Measurements from ENCODE around the gene DNM2.
A peak's percentile ranks its signal among the peaks of the same experiment; 100 is the strongest.

The DNM2 gene

DNA sequence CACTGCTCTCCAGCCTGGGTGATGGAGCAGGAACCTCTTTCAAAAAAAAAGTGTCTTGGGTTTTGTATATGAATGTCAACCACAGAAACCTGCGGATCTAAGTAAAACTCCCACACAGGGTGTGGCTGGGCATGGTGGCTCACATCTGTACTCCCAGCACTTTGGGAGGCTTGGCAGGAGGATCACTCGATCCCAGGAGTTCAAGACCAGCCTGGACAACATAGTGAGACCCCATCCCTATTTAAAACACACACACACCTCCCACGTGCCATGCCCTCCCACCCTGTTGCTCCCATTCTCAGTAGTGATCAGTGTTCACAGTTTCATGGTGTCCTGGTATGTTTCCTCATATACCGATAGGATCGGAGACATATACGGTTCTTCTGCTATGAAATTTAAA lies 109.0 kb downstream of the DNM2 start:
- no CpG with 5 or more reads among the region's 6 CpGs for WGBS (ENCODE audit: insufficient coverage, insufficient read length)
- Histone ChIP-seq H3K4me1 (ENCODE audit: control insufficient read depth, insufficient read depth, low read length) (no peaks in the 10 kb centered on the region; the same call in 1 of the 2 replicates), H3K9me3 (ENCODE audit: control insufficient read depth, insufficient read depth, low read length) (no peaks in the 10 kb centered on the region), H3K4me3 (ENCODE audit: low read length) (no peak overlapping the region), H3K27ac (ENCODE audit: low read length) (no peak overlapping the region), H3K36me3 (ENCODE audit: control insufficient read depth, insufficient read depth, low read length) (peaks cover 21% of the 10 kb centered on the region), H3K27me3 (ENCODE audit: control insufficient read depth, insufficient read depth, low read length) (no peaks in the 10 kb centered on the region)
- DNase-seq (ENCODE audit: low read depth, low spot score) = no peak

DNA sequence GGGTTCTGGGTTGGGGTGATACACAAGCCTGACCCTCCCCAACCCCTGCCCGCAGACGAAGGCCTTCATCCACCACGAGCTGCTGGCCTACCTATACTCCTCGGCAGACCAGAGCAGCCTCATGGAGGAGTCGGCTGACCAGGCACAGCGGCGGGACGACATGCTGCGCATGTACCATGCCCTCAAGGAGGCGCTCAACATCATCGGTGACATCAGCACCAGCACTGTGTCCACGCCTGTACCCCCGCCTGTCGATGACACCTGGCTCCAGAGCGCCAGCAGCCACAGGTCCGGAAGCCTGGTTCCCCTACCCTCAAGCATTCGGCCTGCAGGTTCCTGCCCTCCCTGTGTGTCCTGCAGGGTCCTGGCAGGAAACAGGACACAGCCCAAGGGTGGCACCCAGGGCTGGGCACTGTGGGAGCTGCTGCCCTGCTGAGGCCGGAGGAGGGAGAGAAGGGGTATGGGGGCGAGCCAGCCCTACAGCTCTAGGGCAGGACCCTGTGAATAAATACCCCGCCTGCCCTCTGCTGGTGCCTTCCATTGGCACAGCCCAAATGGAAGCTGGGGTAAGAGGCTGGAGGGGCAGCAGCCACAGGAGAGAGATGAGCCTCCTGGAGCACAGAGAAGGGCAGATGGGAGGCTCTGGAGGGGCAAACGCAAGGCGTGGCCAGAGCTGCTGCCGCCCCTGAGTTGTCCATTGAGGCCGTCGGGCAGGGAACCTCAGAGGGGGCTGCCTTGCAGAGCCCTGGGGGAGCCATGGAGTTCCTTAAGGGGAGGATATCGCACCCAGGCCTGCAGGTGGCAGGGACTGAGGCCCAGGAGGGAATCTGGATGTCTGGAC lies 111.3 kb downstream of the DNM2 start:
- Histone ChIP-seq H3K36me3 (ENCODE audit: control insufficient read depth, insufficient read depth, low read length) (peaks cover 18% of the 10 kb centered on the region; the same call in 1 of the 2 replicates), H3K4me1 (ENCODE audit: control insufficient read depth, insufficient read depth, low read length) (no peaks in the 10 kb centered on the region; the same call in 1 of the 2 replicates), H3K27me3 (ENCODE audit: control insufficient read depth, insufficient read depth, low read length) (no peaks in the 10 kb centered on the region), H3K4me3 (ENCODE audit: low read length) (no peak overlapping the region), H3K9me3 (ENCODE audit: control insufficient read depth, insufficient read depth, low read length) (no peaks in the 10 kb centered on the region), H3K27ac (ENCODE audit: low read length) (no peak overlapping the region)
- no peak for DNase-seq (ENCODE audit: low read depth, low spot score)
- no CpG with 5 or more reads among the region's 26 CpGs for WGBS (ENCODE audit: insufficient coverage, insufficient read length)

DNA sequence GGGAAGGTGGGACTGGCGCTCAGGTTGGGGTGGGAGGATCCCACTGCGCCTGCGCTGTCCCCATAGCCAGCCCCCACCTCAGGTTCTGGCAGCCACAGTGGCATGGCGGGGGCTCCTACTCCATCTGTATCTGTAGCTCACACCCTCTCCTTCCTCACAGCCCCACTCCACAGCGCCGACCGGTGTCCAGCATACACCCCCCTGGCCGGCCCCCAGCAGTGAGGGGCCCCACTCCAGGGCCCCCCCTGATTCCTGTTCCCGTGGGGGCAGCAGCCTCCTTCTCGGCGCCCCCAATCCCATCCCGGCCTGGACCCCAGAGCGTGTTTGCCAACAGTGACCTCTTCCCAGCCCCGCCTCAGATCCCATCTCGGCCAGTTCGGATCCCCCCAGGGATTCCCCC lies 112.1 kb downstream of the DNM2 start:
- no peaks in the 10 kb centered on the region; the same call in 1 of the 2 replicates for H3K4me1 ChIP-seq (ENCODE audit: control insufficient read depth, insufficient read depth, low read length)
- no peak overlapping the region for H3K27ac ChIP-seq (ENCODE audit: low read length)
- H3K4me3 ChIP-seq (ENCODE audit: low read length) = no peak overlapping the region
- no peak for DNase-seq (ENCODE audit: low read depth, low spot score)
- H3K27me3 ChIP-seq (ENCODE audit: control insufficient read depth, insufficient read depth, low read length) = no peaks in the 10 kb centered on the region
- H3K36me3 ChIP-seq (ENCODE audit: control insufficient read depth, insufficient read depth, low read length) = peaks cover 15% of the 10 kb centered on the region; the same call in 1 of the 2 replicates
- H3K9me3 ChIP-seq (ENCODE audit: control insufficient read depth, insufficient read depth, low read length) = no peaks in the 10 kb centered on the region
- WGBS (ENCODE audit: insufficient coverage, insufficient read length) = no CpG with 5 or more reads among the region's 16 CpGs

GRCh38 chr19:10830370-10830769 lies 112.5 kb downstream of the DNM2 start:
- Histone ChIP-seq H3K4me3 (ENCODE audit: low read length) (no peak overlapping the region), H3K27ac (ENCODE audit: low read length) (no peak overlapping the region), H3K36me3 (ENCODE audit: control insufficient read depth, insufficient read depth, low read length) (peaks cover 13% of the 10 kb centered on the region; the same call in 1 of the 2 replicates), H3K27me3 (ENCODE audit: control insufficient read depth, insufficient read depth, low read length) (no peaks in the 10 kb centered on the region), H3K9me3 (ENCODE audit: control insufficient read depth, insufficient read depth, low read length) (no peaks in the 10 kb centered on the region), H3K4me1 (ENCODE audit: control insufficient read depth, insufficient read depth, low read length) (no peaks in the 10 kb centered on the region; the same call in 1 of the 2 replicates)
- no peak for DNase-seq (ENCODE audit: low read depth, low spot score)
- no CpG with 5 or more reads among the region's 7 CpGs for WGBS (ENCODE audit: insufficient coverage, insufficient read length)

GRCh38 chr19:10830931-10831779 lies 113.3 kb downstream of the DNM2 start:
- H3K27ac ChIP-seq (ENCODE audit: low read length) = no peak overlapping the region
- DNase-seq (ENCODE audit: low read depth, low spot score) = no peak
- H3K36me3 ChIP-seq (ENCODE audit: control insufficient read depth, insufficient read depth, low read length) = peaks cover 13% of the 10 kb centered on the region; the same call in 1 of the 2 replicates
- H3K9me3 ChIP-seq (ENCODE audit: control insufficient read depth, insufficient read depth, low read length) = no peaks in the 10 kb centered on the region
- H3K4me1 ChIP-seq (ENCODE audit: control insufficient read depth, insufficient read depth, low read length) = no peaks in the 10 kb centered on the region; the same call in 1 of the 2 replicates
- no CpG with 5 or more reads among the region's 33 CpGs for WGBS (ENCODE audit: insufficient coverage, insufficient read length)
- no peak overlapping the region for H3K4me3 ChIP-seq (ENCODE audit: low read length)
- H3K27me3 ChIP-seq (ENCODE audit: control insufficient read depth, insufficient read depth, low read length) = no peaks in the 10 kb centered on the region

- Histone ChIP-seq H3K9me3 (ENCODE audit: control insufficient read depth, insufficient read depth, low read length) (no peaks in the 10 kb centered on the region), H3K36me3 (ENCODE audit: control insufficient read depth, insufficient read depth, low read length) (peaks cover 8% of the 10 kb centered on the region; the same call in 1 of the 2 replicates), H3K4me1 (ENCODE audit: control insufficient read depth, insufficient read depth, low read length) (peaks cover 2% of the 10 kb centered on the region; the same call in 1 of the 2 replicates), H3K4me3 (ENCODE audit: low read length) (no peak overlapping the region), H3K27me3 (ENCODE audit: control insufficient read depth, insufficient read depth, low read length) (no peaks in the 10 kb centered on the region), H3K27ac (ENCODE audit: low read length) (no peak overlapping the region)
- no CpG with 5 or more reads among the region's 28 CpGs for WGBS (ENCODE audit: insufficient coverage, insufficient read length)
- DNase-seq (ENCODE audit: low read depth, low spot score) = no peak
Observed at GRCh38 chr19:10831987-10832938, 114.4 kb downstream of the DNM2 start.

DNA sequence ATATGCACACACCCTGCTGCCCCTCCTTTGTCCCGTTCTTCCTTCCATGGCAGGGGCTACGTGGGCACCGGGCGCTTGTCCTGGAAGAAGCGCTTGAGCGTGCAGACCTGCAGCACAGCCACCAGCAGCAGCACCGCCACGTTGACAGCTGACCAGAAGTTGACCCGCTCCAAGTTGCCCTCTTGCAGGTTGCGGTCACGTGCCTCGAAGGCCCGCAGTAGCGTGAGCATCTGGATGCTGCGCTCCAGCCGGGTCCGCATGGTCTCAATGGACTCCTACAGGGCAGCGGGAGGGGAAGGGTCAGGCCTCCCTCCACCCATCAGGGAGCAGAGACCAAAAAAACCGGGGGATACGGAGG lies 115.0 kb downstream of the DNM2 start:
- Histone ChIP-seq H3K9me3 (ENCODE audit: control insufficient read depth, insufficient read depth, low read length) (no peaks in the 10 kb centered on the region), H3K4me1 (ENCODE audit: control insufficient read depth, insufficient read depth, low read length) (peaks cover 2% of the 10 kb centered on the region; the same call in 1 of the 2 replicates), H3K27me3 (ENCODE audit: control insufficient read depth, insufficient read depth, low read length) (no peaks in the 10 kb centered on the region), H3K36me3 (ENCODE audit: control insufficient read depth, insufficient read depth, low read length) (peaks cover 8% of the 10 kb centered on the region; the same call in 1 of the 2 replicates), H3K27ac (ENCODE audit: low read length) (no peak overlapping the region), H3K4me3 (ENCODE audit: low read length) (no peak overlapping the region)
- no peak for DNase-seq (ENCODE audit: low read depth, low spot score)
- WGBS (ENCODE audit: insufficient coverage, insufficient read length) = no CpG with 5 or more reads among the region's 20 CpGs

GRCh38 chr19:10835089-10835753 lies 117.3 kb downstream of the DNM2 start:
- no peak overlapping the region for H3K27ac ChIP-seq (ENCODE audit: low read length)

GRCh38 chr19:10835754-10836478 lies 118.0 kb downstream of the DNM2 start, which contains the start of gene TMED1:
TMED1 (minus strand) TSS chr19:10836212; CDS start chr19:10836191, 21 bp downstream.
- Histone ChIP-seq H3K9me3 (ENCODE audit: control insufficient read depth, insufficient read depth, low read length) (no peaks in the 10 kb centered on the region), H3K27ac (ENCODE audit: low read length) (no peak within 1 kb of the TSS), H3K27me3 (ENCODE audit: control insufficient read depth, insufficient read depth, low read length) (no peaks in the 10 kb centered on the region), H3K4me3 (ENCODE audit: low read length) (peak within 1 kb of the TSS; percentile 79; the same call in 1 of the 2 replicates), H3K36me3 (ENCODE audit: control insufficient read depth, insufficient read depth, low read length) (peaks cover 4% of the 10 kb centered on the region; the same call in 1 of the 2 replicates), H3K4me1 (ENCODE audit: control insufficient read depth, insufficient read depth, low read length) (0 out of 2 replicates have a peak, but pooled peaks cover 2% of the 10 kb centered on the region)
- WGBS (ENCODE audit: insufficient coverage, insufficient read length) = no CpG with 5 or more reads among the region's 50 CpGs
- peak; percentile 99 for DNase-seq (ENCODE audit: low read depth, low spot score)

More at GRCh38 chr19:10835089-10835753, 117.3 kb downstream of the DNM2 start:
- H3K27me3 ChIP-seq (ENCODE audit: control insufficient read depth, insufficient read depth, low read length) = no peaks in the 10 kb centered on the region
- DNase-seq (ENCODE audit: low read depth, low spot score) = no peak
- no CpG with 5 or more reads among the region's 32 CpGs for WGBS (ENCODE audit: insufficient coverage, insufficient read length)
- peaks cover 4% of the 10 kb centered on the region; the same call in 1 of the 2 replicates for H3K36me3 ChIP-seq (ENCODE audit: control insufficient read depth, insufficient read depth, low read length)
- H3K4me3 ChIP-seq (ENCODE audit: low read length) = peak overlapping the region; percentile 11; the same call in 1 of the 2 replicates
- H3K9me3 ChIP-seq (ENCODE audit: control insufficient read depth, insufficient read depth, low read length) = no peaks in the 10 kb centered on the region
- H3K4me1 ChIP-seq (ENCODE audit: control insufficient read depth, insufficient read depth, low read length) = peaks cover 2% of the 10 kb centered on the region; the same call in 1 of the 2 replicates
